ENCODE results near the gene SLC22A4.

- TF ChIP-seq CTCF (IDR thresholded peaks at IDR 0.05; ENCODE audit: low read depth, low read length) = no peak
- TF ChIP-seq POLR2A (IDR thresholded peaks at IDR 0.05; ENCODE audit: extremely low read depth, insufficient read length) = no peak
- no peak for TF ChIP-seq MAX (IDR thresholded peaks at IDR 0.05; ENCODE audit: low read depth, low read length)
- no peak for TF ChIP-seq MYC (IDR thresholded peaks at IDR 0.05; ENCODE audit: low read depth, low read length)
Observed at GRCh38 chr5:132269635-132270334, 24.4 kb upstream of the SLC22A4 start.

All from NB4 (cell line).